Choroid plexus epithelial cell (primary cell): ENCODE measurements around the gene SYTL5.
A peak's percentile ranks its signal among the peaks of the same experiment; 100 is the strongest.

Source experiments
- DNase-seq: peaks from one replicate; pipeline ENCODE4 v3.0.0-alpha.2; 2010; ENCODE audit warnings: low read depth
- H3K4me3 ChIP-seq: 2 replicates; pipeline ENCODE4 v1.5.1; 2011; ENCODE audit warnings: low read depth, mild to moderate bottlenecking, control low read depth, low read length, moderate library complexity
- CTCF ChIP-seq: conservative IDR thresholded peaks from 2 replicates; pipeline ENCODE4 v1.5.1; 2011; ENCODE audit warnings: low read depth, mild to moderate bottlenecking, control low read depth, inconsistent platforms, low read length, moderate library complexity

SYTL5 gene

DNA sequence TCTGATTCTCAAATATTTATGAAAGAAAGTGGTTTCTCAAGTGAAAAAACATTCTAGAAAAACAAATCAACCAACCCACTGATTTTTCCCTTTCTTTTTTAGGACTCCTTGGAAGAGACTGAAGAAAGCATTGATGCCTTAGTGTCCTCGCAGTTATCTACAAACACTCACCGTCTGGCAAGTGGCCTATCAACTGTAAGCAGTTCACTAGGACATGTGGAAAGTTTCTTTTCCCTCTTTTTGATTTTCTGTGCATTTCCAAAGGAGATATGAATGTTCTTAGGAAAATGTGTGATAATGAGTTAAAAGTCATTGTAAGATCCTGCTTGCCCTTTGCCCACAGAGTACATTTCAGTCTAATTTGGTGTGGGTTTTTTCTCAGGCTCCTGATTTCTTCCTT, 95.9 kb downstream of the SYTL5 start:
- H3K4me3 ChIP-seq, result no peak overlapping the region
- DNase-seq, result no peak
- no peak for TF ChIP-seq CTCF

DNA sequence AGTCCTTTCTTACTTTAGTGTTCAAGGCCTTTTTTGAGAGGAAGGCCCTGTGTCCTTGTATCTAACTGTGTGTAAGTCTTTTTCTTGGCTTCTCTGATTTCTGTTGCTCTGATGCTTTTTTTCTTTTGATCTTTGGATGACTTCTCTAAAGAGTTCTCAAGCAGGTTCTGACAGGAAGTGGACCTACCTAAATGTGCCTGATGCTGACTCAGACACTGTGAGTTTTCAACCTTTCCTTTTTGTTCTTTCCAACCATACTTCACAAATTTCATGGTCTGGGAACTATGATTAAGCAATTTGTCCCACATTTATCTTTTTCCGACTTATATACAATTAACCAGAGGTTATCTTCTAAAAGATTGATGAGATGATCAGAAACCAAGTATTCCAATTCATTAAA, 96.5 kb downstream of the SYTL5 start:
- TF ChIP-seq CTCF, result no peak
- no peak for DNase-seq
- H3K4me3 ChIP-seq, result no peak overlapping the region

- TF ChIP-seq CTCF, result no peak
- no peak overlapping the region for H3K4me3 ChIP-seq
- DNase-seq, result no peak
These were observed 97.8 kb downstream of the SYTL5 start for GRCh38 chrX:38103857-38104812.

DNA sequence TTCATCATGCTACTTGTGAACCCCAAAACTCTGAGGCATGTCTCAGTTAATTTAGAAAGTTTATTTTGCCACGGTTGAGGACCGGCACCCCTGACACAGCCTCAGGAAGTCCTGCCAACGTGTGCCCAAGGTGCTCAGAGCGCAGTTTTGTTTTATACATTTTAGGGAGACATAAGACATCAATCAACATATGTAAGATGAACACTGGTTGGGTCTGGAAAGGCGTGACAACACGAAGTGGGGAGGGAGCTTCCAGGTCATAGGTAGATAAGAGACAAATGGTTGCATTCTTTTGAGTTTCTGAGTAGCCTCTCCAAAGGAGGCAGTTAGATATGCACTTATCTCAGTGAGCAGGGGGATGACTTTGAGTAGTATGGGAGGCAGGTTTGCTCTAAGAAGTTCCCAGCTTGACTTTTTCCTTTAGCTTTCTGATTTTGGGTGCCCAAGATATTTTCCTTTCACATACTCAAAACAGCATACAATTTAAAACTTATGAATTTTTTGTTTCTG, 98.9 kb downstream of the SYTL5 start:
- DNase-seq, result no peak

DNA sequence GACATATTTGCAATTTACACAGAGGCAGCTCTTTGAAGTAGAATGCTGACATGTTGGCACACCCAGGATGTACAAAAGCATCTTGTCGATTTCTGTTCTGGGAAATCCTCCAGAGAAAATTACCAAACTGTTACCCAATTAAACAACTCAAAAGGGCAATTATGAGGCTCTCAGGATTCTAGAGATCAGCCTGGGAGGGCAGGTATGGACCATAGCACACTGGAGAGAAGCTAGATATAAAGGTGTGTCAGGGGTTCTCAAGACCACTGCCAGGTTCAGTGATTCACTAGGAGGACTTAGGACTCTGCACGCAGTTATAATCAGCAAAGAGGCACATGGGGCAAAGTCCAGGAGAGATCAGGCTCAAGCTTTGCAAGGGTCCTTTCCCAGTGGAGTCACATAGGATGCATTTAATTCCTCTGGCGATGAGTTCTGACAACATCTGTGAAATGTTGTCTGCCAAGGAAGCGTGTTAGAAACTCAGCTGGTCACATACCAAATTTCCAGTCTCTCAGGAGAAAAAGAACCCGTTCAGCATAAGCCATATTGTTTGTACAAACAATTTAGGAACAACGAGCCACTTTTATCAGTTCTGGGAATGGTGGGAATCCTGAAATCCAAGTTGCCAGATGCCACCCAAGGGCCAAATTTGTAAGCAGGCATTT, 100.8 kb downstream of the SYTL5 start:
- no peak for TF ChIP-seq CTCF
- no peak overlapping the region for H3K4me3 ChIP-seq
- no peak for DNase-seq

More for the DNA sequence above, 98.9 kb downstream of the SYTL5 start:
- no peak for TF ChIP-seq CTCF
- H3K4me3 ChIP-seq, result no peak overlapping the region

DNA sequence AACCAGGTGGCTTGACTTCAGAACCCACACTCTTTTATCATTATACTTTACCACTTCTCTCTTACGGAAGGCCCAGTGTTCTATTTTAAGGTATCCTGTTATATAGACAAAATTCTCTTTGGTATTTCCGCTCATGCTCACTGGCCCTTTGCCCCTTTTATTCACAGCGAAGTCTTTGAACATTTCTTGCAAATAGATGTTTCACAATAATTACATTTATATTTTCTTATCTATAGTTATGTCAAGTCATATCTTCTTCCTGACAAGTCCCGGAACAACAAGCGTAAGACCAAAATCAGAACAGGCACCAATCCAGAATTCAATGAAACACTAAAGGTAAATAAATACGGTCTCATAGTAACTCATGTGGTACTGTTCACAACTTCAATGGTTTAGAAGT, 102.0 kb downstream of the SYTL5 start:
- DNase-seq, result peak; percentile 56
- no peak for TF ChIP-seq CTCF
- no peak overlapping the region for H3K4me3 ChIP-seq
